Measurements from ENCODE around the gene NSUN7. TPM values are rescaled to one million over a fixed set of nuclear protein-coding genes. Genes with fewer than 3 reads are reported as not detected.

Gene NSUN7
- total RNA-seq = not detected in 2 replicates

DNA sequence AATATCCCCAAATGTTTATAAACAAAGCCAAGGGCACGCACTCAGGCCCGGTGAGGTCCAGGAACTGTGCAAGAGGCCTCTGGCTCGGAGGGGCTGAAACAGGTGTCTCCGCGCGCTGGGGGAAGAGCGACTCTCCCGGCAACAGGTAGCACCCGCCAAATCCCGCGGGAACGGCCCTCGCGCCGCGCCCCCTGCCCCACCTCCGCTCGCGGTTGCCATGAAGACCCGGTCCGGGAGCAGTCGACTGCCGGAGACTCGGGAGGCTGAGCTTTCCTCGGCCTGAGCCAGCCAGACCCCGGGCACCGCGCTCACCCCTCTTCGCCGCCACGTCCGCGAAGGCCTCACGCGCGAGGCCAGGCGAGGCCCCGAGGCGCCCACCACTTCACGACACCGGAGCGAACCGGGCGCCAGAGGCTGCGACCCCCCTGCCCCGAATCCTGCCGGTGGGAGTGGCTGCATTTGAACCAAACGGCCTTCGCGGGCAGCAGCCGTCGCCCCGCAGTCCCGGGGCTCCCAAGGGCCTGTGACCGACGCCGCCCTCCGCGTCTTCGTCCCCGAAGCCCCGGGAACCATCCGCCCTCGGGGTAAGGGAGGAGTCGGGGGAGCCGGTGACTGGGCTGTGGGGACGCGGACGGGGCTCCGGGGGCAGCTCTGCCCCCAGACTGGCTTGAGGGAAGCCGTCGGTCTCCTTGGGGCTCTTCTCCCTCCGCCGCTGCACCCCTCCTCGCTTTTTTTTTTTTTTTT lies at the start of gene NSUN7:
Gene NSUN7, plus strand, starts transcription at position 239 of the 744 bp plus-strand sequence. CDS start 739 bp downstream, outside the sequence.

Other genes with a start within 250 kb of the NSUN7 start
- 1.2 and 1.6 TPM in 2 replicates for gene RBM47, start 120.1 kb upstream of the NSUN7 start, total RNA-seq